Body of pancreas (tissue), 4 donors: ENCODE measurements around the gene DRD5. TPM values are rescaled to one million over a fixed set of nuclear protein-coding genes. Genes with fewer than 3 reads are reported as not detected.
"Not testable (repeated sequence)": the region's sequence is repeated elsewhere in the genome, so short reads cannot be mapped to it uniquely, and the experiment has no call there.

Experiments
- ATAC-seq: fragments of 150-250 bp; one replicate; pipeline ENCODE4 v1.9.1; 2016
- DNase-seq, 4 donors: peaks; one replicate each; pipeline ENCODE4 v3.0.0-alpha.2; 2019
- H3K27ac ChIP-seq, 4 donors: fragments of 200-600 bp; sonication (generic); 1 replicate in 3 of 4; 2 replicates in 1 of 4; pipeline versions ENCODE4 v1.5.1 to v1.6.1; 2016 to 2019; ENCODE audit warnings: mild to moderate bottlenecking in 1 of 4, mixed read lengths in 1 of 4, moderate library complexity in 1 of 4
- H3K27me3 ChIP-seq, 2 donors: fragments of 200-600 bp; sonication (generic); one replicate each; pipeline ENCODE4 v1.6.0; 2016; ENCODE audit warnings: mild to moderate bottlenecking in 1 of 2
- H3K36me3 ChIP-seq, 2 donors: fragments of 200-600 bp; sonication (generic); replicated peaks in 1 of 2; 2 replicates each; pipeline ENCODE4 v1.5.1; 2016; ENCODE audit warnings: low read depth in 2 of 2; ENCODE audit not compliant: insufficient read depth in 1 of 2
- H3K4me1 ChIP-seq: fragments of 200-600 bp; sonication (generic); one replicate; pipeline ENCODE4 v1.6.0; 2016
- H3K4me3 ChIP-seq, 2 donors: fragments of 200-600 bp; sonication (generic); 1 replicate in 1 of 2; 2 replicates in 1 of 2; pipeline ENCODE4 v1.5.1; 2016 to 2019
- H3K9me3 ChIP-seq, 3 donors: fragments of 200-600 bp; sonication (generic); 1 replicate in 2 of 3; 2 replicates in 1 of 3; pipeline ENCODE4 v1.5.1; 2016
- CTCF ChIP-seq, 7 experiments: fragments of 450-650 bp in 4 of 7; fragments of 200-600 bp in 3 of 7; sonication (generic) in 3 of 7; IDR thresholded peaks; one replicate each; pipeline ENCODE4 v1.5.1; 2016 to 2019; ENCODE audit warnings: antibody characterized with exemption in 7 of 7
- POLR2A ChIP-seq, 3 donors: fragments of 450-650 bp; IDR thresholded peaks; one replicate each; pipeline ENCODE4 v1.6.1; 2016; ENCODE audit warnings: antibody characterized with exemption in 3 of 3, mild to moderate bottlenecking in 2 of 3
- whole genome bisulfite sequencing, 2 donors: methylation state at CpG; one replicate each; pipeline ENCODE4 v1.1.5; 2017; 5-methylcytosine and 5-hydroxymethylcytosine counted together
- intact Hi-C: fragments of 100-400 bp; cut with DNase I; formaldehyde crosslinking; loops from one replicate; pipeline ENCODE4 v1.15.1; 2023
- total RNA-seq, 2 donors: library from RNA; depleted of rRNA; stranded (reverse); fragments of >200 nt; gene quantifications; one replicate each; pipeline ENCODE4 v1.1.0, GENCODE V29; 2016

DRD5 gene
- total RNA-seq, result not detected

GRCh38 chr4:9781343-9782135 is at the start of gene DRD5:
TSS of gene DRD5 (plus strand) at chr4:9781634. CDS start at chr4:9782030, 396 bp downstream.
- Histone ChIP-seq H3K9me3 (no peaks in the 10 kb centered on the region), H3K4me3 (no peak within 1 kb of the TSS), H3K4me1 (no peaks in the 10 kb centered on the region), H3K36me3 (no peaks in the 10 kb centered on the region), H3K27me3 (peaks cover 0 to 9% of the 10 kb centered on the region in 2 donors), H3K27ac (no peak within 1 kb of the TSS)
- WGBS, 2 donors, result 3 to 6% methylated on average over 12 to 74 of the region's 78 CpGs
- ATAC-seq, result no peak
- DNase-seq, result no peak
- TF ChIP-seq POLR2A (IDR thresholded peaks at IDR 0.05) (no peak), CTCF (IDR thresholded peaks at IDR 0.05) (no peak)
- intact Hi-C loops, result no loop called here

- H3K9me3 ChIP-seq, H3K27me3 ChIP-seq, DNase-seq, H3K36me3 ChIP-seq, intact Hi-C loops, ATAC-seq, H3K4me1 ChIP-seq, H3K4me3 ChIP-seq, H3K27ac ChIP-seq: not testable (repeated sequence)
- 32 to 58% methylated on average over 1 to 4 of the region's 4 CpGs for WGBS, 2 donors
Measured at GRCh38 chr4:9732256-9732655, 49.2 kb upstream of the DRD5 start.

GRCh38 chr4:9735515-9735914 is 45.9 kb upstream of the DRD5 start:
- Histone ChIP-seq H3K27me3 (no peaks in the 10 kb centered on the region), H3K9me3 (no peaks in the 10 kb centered on the region), H3K4me1 (no peaks in the 10 kb centered on the region), H3K27ac (no peak overlapping the region), H3K36me3 (no peaks in the 10 kb centered on the region), H3K4me3 (no peak overlapping the region)
- intact Hi-C loops, result no loop called here
- ATAC-seq (no peak), DNase-seq (no peak)
- TF ChIP-seq CTCF (IDR thresholded peaks at IDR 0.05), result no peak
- TF ChIP-seq POLR2A (IDR thresholded peaks at IDR 0.05), result no peak
- WGBS, 2 donors, result 77 to 81% methylated on average over 5 of the region's 5 CpGs

GRCh38 chr4:9737280-9737679 is 44.2 kb upstream of the DRD5 start:
- H3K4me3 ChIP-seq, H3K27me3 ChIP-seq, ATAC-seq, H3K9me3 ChIP-seq, H3K36me3 ChIP-seq, H3K27ac ChIP-seq, H3K4me1 ChIP-seq, intact Hi-C loops: not testable (repeated sequence)
- WGBS, 2 donors, result 47 to 57% methylated on average over 7 of the region's 7 CpGs
- peak in 1 of 4 donors; percentile 8 for DNase-seq

GRCh38 chr4:9743789-9744188 is 37.6 kb upstream of the DRD5 start:
- WGBS, 2 donors, result 32 to 66% methylated on average over 4 of the region's 4 CpGs
- DNase-seq, H3K27ac ChIP-seq, H3K27me3 ChIP-seq, H3K4me1 ChIP-seq, H3K36me3 ChIP-seq, H3K9me3 ChIP-seq, H3K4me3 ChIP-seq, intact Hi-C loops, ATAC-seq: not testable (repeated sequence)

- DNase-seq (no peak), ATAC-seq (no peak)
- no peaks in the 10 kb centered on the region for H3K36me3 ChIP-seq
- H3K9me3 ChIP-seq, result no peaks in the 10 kb centered on the region
- H3K27ac ChIP-seq, result no peak overlapping the region
- intact Hi-C loops, result no loop called here
- H3K27me3 ChIP-seq, result no peaks in the 10 kb centered on the region
- no peak for TF ChIP-seq CTCF (IDR thresholded peaks at IDR 0.05)
- no peak for TF ChIP-seq POLR2A (IDR thresholded peaks at IDR 0.05)
- WGBS, 2 donors, result 75 to 81% methylated on average over 13 of the region's 13 CpGs
- no peaks in the 10 kb centered on the region for H3K4me1 ChIP-seq
- no peak overlapping the region for H3K4me3 ChIP-seq
Measured at GRCh38 chr4:9745782-9746181, 35.7 kb upstream of the DRD5 start.
